Naive thymus-derived CD4-positive, alpha-beta T cell (primary cell): ENCODE results near the gene GPHN. TPM values are rescaled to one million over a fixed set of nuclear protein-coding genes. Genes with fewer than 3 reads are reported as not detected.
"Not testable (repeated sequence)": the region's sequence is repeated elsewhere in the genome, so short reads cannot be mapped to it uniquely, and the experiment has no call there.

Experiments
- ATAC-seq: fragments of 150-1000 bp; cut with Tn5 transposase; 2 replicates; pipeline ENCODE4 v1.10.0; 2021; ENCODE audit warnings: mild to moderate bottlenecking, moderate library complexity
- CTCF ChIA-PET: fragments of 350-600 bp; sonication (Branson Sonifier 250); formaldehyde crosslinking; loops from one replicate; lab custom pipeline; 2021; ENCODE audit warnings: antibody characterized with exemption; lab: Charles Lee
- POLR2A ChIA-PET: fragments of 350-600 bp; sonication (Branson Sonifier 250); formaldehyde crosslinking; loops from one replicate; lab custom pipeline; 2021; ENCODE audit warnings: antibody characterized with exemption, inconsistent platforms; lab: Charles Lee
- DNase-seq, 9 donors: peaks; one replicate each; pipeline versions ENCODE4 v3.0.0 to v3.0.0-alpha.2; 2020 to 2022; ENCODE audit warnings: mixed read lengths in 1 of 9
- H3K27ac ChIP-seq: one replicate; pipeline ENCODE4 v1.7.0; 2013; ENCODE audit warnings: mild to moderate bottlenecking, low read depth, low read length, moderate library complexity
- H3K27me3 ChIP-seq, 2 donors: one replicate each; pipeline ENCODE4 v1.7.0; 2013; ENCODE audit warnings: low read length in 2 of 2, mild to moderate bottlenecking in 2 of 2, moderate library complexity in 2 of 2; ENCODE audit not compliant: control insufficient read depth in 2 of 2, insufficient read depth in 2 of 2
- H3K36me3 ChIP-seq, 3 experiments: 1 replicate in 2 of 3; 2 replicates in 1 of 3; pipeline ENCODE4 v1.7.0; 2013; ENCODE audit warnings: low read length in 3 of 3, mild to moderate bottlenecking in 3 of 3, moderate library complexity in 1 of 3; ENCODE audit not compliant: insufficient read depth in 3 of 3, control insufficient read depth in 2 of 3
- H3K4me1 ChIP-seq, 2 donors: one replicate each; pipeline ENCODE4 v1.7.0; 2013; ENCODE audit warnings: low read length in 2 of 2, mild to moderate bottlenecking in 2 of 2, moderate library complexity in 1 of 2; ENCODE audit not compliant: control insufficient read depth in 2 of 2, insufficient read depth in 2 of 2
- H3K4me3 ChIP-seq: 2 replicates; pipeline ENCODE4 v1.7.0; 2013; ENCODE audit warnings: mild to moderate bottlenecking, low read length
- H3K9me3 ChIP-seq, 3 experiments: 1 replicate in 2 of 3; 2 replicates in 1 of 3; pipeline ENCODE4 v1.7.0; 2013; ENCODE audit warnings: low read length in 3 of 3; ENCODE audit not compliant: control insufficient read depth in 2 of 3
- H3K27ac Mint-ChIP-seq, 9 donors: one replicate each; pipeline ENCODE4 v1.8.0; 2020 to 2022; ENCODE audit warnings: mixed read lengths in 9 of 9, mild to moderate bottlenecking in 8 of 9, moderate library complexity in 5 of 9, inconsistent platforms in 2 of 9
- H3K27me3 Mint-ChIP-seq, 5 donors: one replicate each; pipeline ENCODE4 v1.8.0; 2021 to 2022; ENCODE audit warnings: mixed read lengths in 5 of 5, mild to moderate bottlenecking in 1 of 5
- H3K36me3 Mint-ChIP-seq, 5 donors: one replicate each; pipeline ENCODE4 v1.8.0; 2020 to 2022; ENCODE audit warnings: mixed read lengths in 5 of 5, mild to moderate bottlenecking in 3 of 5, inconsistent platforms in 1 of 5
- H3K4me1 Mint-ChIP-seq, 7 donors: one replicate each; pipeline ENCODE4 v1.8.0; 2020 to 2022; ENCODE audit warnings: mixed read lengths in 7 of 7, mild to moderate bottlenecking in 3 of 7, inconsistent platforms in 1 of 7
- H3K4me3 Mint-ChIP-seq, 10 donors: one replicate each; pipeline ENCODE4 v1.8.0; 2020 to 2022; ENCODE audit warnings: mild to moderate bottlenecking in 10 of 10, mixed read lengths in 10 of 10, moderate library complexity in 6 of 10, inconsistent platforms in 2 of 10
- H3K9me3 Mint-ChIP-seq, 11 donors: one replicate each; pipeline ENCODE4 v1.8.0; 2020 to 2022; ENCODE audit warnings: mixed read lengths in 11 of 11, mild to moderate bottlenecking in 4 of 11, inconsistent platforms in 1 of 11, moderate library complexity in 1 of 11
- intact Hi-C, 2 donors: fragments of 100-400 bp; cut with micrococcal nuclease; formaldehyde crosslinking; loops; one replicate each; pipeline ENCODE4 v1.15.1; 2023
- polyA plus RNA-seq, 2 donors: library from polyadenylated mRNA; unstranded; fragments of 300-500 nt; fragmentation: Illumina TruSeq; gene quantifications; one replicate each; pipeline ENCODE4 v1.2.3, GENCODE V29; 2021
- total RNA-seq, 6 experiments: library from RNA in 5 of 6; stranded (reverse) in 5 of 6; gene quantifications; 1 replicate in 5 of 6; 2 replicates in 1 of 6; pipeline ENCODE4 v1.2.3 and lab custom pipeline; 2021 to 2026

The GPHN gene
- total and polyA plus RNA-seq, 7 experiments from 2014 or later, result 6.0 to 28.1 (median 14.3) TPM

- no peak for ATAC-seq
- Mint-ChIP-seq H3K4me3 (no peak overlapping the region), H3K4me1 (peaks cover 0 to 35% (median 22%) of the 10 kb centered on the region in 7 donors), H3K36me3 (peaks cover 3 to 29% (median 25%) of the 10 kb centered on the region in 5 donors), H3K27ac (no peak overlapping the region), H3K27me3 (no peaks in the 10 kb centered on the region), H3K9me3 (peaks cover 0 to 26% (median 15%) of the 10 kb centered on the region in 11 donors)
- no peaks in the 10 kb centered on the region for H3K4me1 ChIP-seq
- DNase-seq, result no peak
- H3K36me3 ChIP-seq, result no peaks in the 10 kb centered on the region
- H3K27ac ChIP-seq, result no peak overlapping the region
- ChIA-PET CTCF (no interaction called here), POLR2A (no interaction called here)
- intact Hi-C loops, result loop anchor here in 1 of 2 donors (1.0 kb wide), 1 partner anchor 73 kb away; no protein-coding TSS in a partner anchor
- no peak overlapping the region for H3K4me3 ChIP-seq
- H3K27me3 ChIP-seq, result no peaks in the 10 kb centered on the region
- no peaks in the 10 kb centered on the region for H3K9me3 ChIP-seq
Observed at GRCh38 chr14:66568220-66568619, 60.3 kb downstream of the GPHN start.

GRCh38 chr14:66572826-66573225, 64.9 kb downstream of the GPHN start:
- no peak overlapping the region for H3K4me3 ChIP-seq
- Mint-ChIP-seq H3K4me1 (peaks cover 0 to 15% (median 2%) of the 10 kb centered on the region in 7 donors), H3K4me3 (no peak overlapping the region), H3K9me3 (peaks cover 5 to 71% (median 35%) of the 10 kb centered on the region in 11 donors), H3K27ac (no peak overlapping the region), H3K36me3 (peaks cover 7 to 44% (median 38%) of the 10 kb centered on the region in 5 donors), H3K27me3 (no peaks in the 10 kb centered on the region)
- ATAC-seq, result no peak
- no peaks in the 10 kb centered on the region for H3K27me3 ChIP-seq
- DNase-seq, result no peak
- peaks cover 0 to 16% (median 12%) of the 10 kb centered on the region in 3 experiments for H3K9me3 ChIP-seq
- H3K36me3 ChIP-seq, result no peaks in the 10 kb centered on the region
- CTCF ChIA-PET, result no interaction called here
- H3K4me1 ChIP-seq, result no peaks in the 10 kb centered on the region
- H3K27ac ChIP-seq, result no peak overlapping the region
- intact Hi-C loops, result no loop called here
- POLR2A ChIA-PET, result no interaction called here

GRCh38 chr14:66575014-66575413, 67.1 kb downstream of the GPHN start:
- peaks cover 10 to 91% (median 50%) of the 10 kb centered on the region in 11 donors for H3K9me3 Mint-ChIP-seq
- H3K36me3 ChIP-seq, result no peaks in the 10 kb centered on the region
- no peak overlapping the region for H3K27ac Mint-ChIP-seq
- intact Hi-C loops, result no loop called here
- H3K27me3 Mint-ChIP-seq, result no peaks in the 10 kb centered on the region
- peaks cover 13 to 52% (median 35%) of the 10 kb centered on the region in 5 donors for H3K36me3 Mint-ChIP-seq
- H3K4me3 ChIP-seq, result no peak overlapping the region
- ATAC-seq (no peak), DNase-seq (no peak)
- no peaks in the 10 kb centered on the region for H3K27me3 ChIP-seq
- no peaks in the 10 kb centered on the region for H3K4me1 ChIP-seq
- POLR2A ChIA-PET, result no interaction called here
- CTCF ChIA-PET, result no interaction called here
- no peak overlapping the region for H3K27ac ChIP-seq
- no peak overlapping the region for H3K4me3 Mint-ChIP-seq
- peaks cover 0 to 20% (median 12%) of the 10 kb centered on the region in 3 experiments for H3K9me3 ChIP-seq
- H3K4me1 Mint-ChIP-seq, result peaks cover 0 to 24% (median 12%) of the 10 kb centered on the region in 7 donors

DNA sequence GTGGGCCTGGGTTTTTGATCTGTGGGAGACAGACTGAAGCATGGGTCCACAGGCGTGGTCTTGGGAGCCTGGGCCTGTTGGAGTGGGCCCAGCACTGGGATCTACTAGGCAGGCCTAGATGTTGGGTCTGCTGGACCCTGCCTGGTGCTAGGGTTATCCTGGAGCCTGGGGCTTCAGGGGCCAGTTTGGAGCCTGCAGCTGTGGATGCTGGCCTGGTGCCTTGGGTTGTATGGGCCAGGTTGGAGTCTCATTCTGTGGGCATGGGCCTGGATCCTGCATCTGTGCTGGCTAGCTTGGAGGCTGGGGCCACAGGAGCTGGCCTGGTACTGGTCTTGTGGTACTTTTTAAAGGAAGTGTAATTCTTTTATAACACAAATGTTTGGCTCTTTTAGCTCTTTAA, 68.0 kb downstream of the GPHN start:
- peaks cover 10 to 52% (median 31%) of the 10 kb centered on the region in 5 donors for H3K36me3 Mint-ChIP-seq
- DNase-seq (no peak), ATAC-seq (no peak)
- Histone ChIP-seq H3K36me3 (no peaks in the 10 kb centered on the region), H3K27ac (no peak overlapping the region), H3K4me3 (no peak overlapping the region), H3K27me3 (no peaks in the 10 kb centered on the region), H3K9me3 (peaks cover 0 to 20% (median 12%) of the 10 kb centered on the region in 3 experiments), H3K4me1 (no peaks in the 10 kb centered on the region)
- intact Hi-C loops, result no loop called here
- POLR2A ChIA-PET, result no interaction called here
- H3K9me3 Mint-ChIP-seq, result peaks cover 8 to 95% (median 53%) of the 10 kb centered on the region in 11 donors
- H3K27me3 Mint-ChIP-seq, result no peaks in the 10 kb centered on the region
- CTCF ChIA-PET, result interaction anchor here (0.6 kb wide), 1 partner anchor 364 kb away, joined by 3 read pairs; no protein-coding TSS in a partner anchor
- peaks cover 0 to 24% (median 12%) of the 10 kb centered on the region in 7 donors for H3K4me1 Mint-ChIP-seq
- H3K27ac Mint-ChIP-seq, result peak overlapping the region in 1 of 9 donors; percentile 28
- no peak overlapping the region for H3K4me3 Mint-ChIP-seq

GRCh38 chr14:66587753-66588152, 79.8 kb downstream of the GPHN start:
- Mint-ChIP-seq H3K9me3 (peaks cover 17 to 82% (median 41%) of the 10 kb centered on the region in 11 donors), H3K36me3 (peaks cover 9 to 29% (median 19%) of the 10 kb centered on the region in 5 donors)
- H3K4me1 Mint-ChIP-seq, H3K27ac Mint-ChIP-seq, H3K27me3 Mint-ChIP-seq, H3K4me3 Mint-ChIP-seq, POLR2A ChIA-PET, H3K4me1 ChIP-seq, DNase-seq, H3K36me3 ChIP-seq, ATAC-seq, H3K9me3 ChIP-seq, CTCF ChIA-PET, H3K27ac ChIP-seq, H3K27me3 ChIP-seq, intact Hi-C loops, H3K4me3 ChIP-seq: not testable (repeated sequence)

- peaks cover 0 to 19% (median 0%) of the 10 kb centered on the region in 3 experiments for H3K9me3 ChIP-seq
- no peaks in the 10 kb centered on the region for H3K4me1 ChIP-seq
- Mint-ChIP-seq H3K4me1 (peaks cover 0 to 4% (median 0%) of the 10 kb centered on the region in 7 donors), H3K4me3 (no peak overlapping the region), H3K36me3 (peaks cover 0 to 36% (median 23%) of the 10 kb centered on the region in 5 donors), H3K27ac (no peak overlapping the region), H3K27me3 (no peaks in the 10 kb centered on the region), H3K9me3 (peaks cover 9 to 79% (median 28%) of the 10 kb centered on the region in 11 donors)
- CTCF ChIA-PET, result no interaction called here
- H3K4me3 ChIP-seq, result no peak overlapping the region
- no peaks in the 10 kb centered on the region for H3K36me3 ChIP-seq
- no peaks in the 10 kb centered on the region for H3K27me3 ChIP-seq
- ATAC-seq, result no peak
- POLR2A ChIA-PET, result interaction anchor here (0.7 kb wide), 1 partner anchor 637 kb away, joined by 3 read pairs; no protein-coding TSS in a partner anchor
- no peak overlapping the region for H3K27ac ChIP-seq
- intact Hi-C loops, result no loop called here
- DNase-seq, result no peak
Observed at GRCh38 chr14:66595394-66595793, 87.4 kb downstream of the GPHN start.
